ENCODE results near the gene FH. TPM values are rescaled to one million over a fixed set of nuclear protein-coding genes. Genes with fewer than 3 reads are reported as not detected.
A peak's percentile ranks its signal among the peaks of the same experiment; 100 is the strongest.

FH gene
- total and polyA plus RNA-seq, 10 of the 15 experiments (the other 5 are each of a cell fraction or from before 2014, with no cell fraction given), result 44.7 to 124 (median 76.2) TPM

- no peak for ATAC-seq
- Histone ChIP-seq H4K20me1 (ENCODE audit: control insufficient read depth, insufficient read depth) (no peaks in the 10 kb centered on the region), H3K9me3 (replicated peaks; ENCODE audit: control insufficient read depth, insufficient read depth, low read length) (no peaks in the 10 kb centered on the region), H3K4me3 (no peak overlapping the region), H2AFZ (ENCODE audit: control insufficient read depth, low read depth, low read length) (no peak overlapping the region), H3K9ac (ENCODE audit: control insufficient read depth, insufficient read depth, low read length) (no peak overlapping the region), H3K36me3 (ENCODE audit: control insufficient read depth in 2 of 2, insufficient read depth in 2 of 2, low read length in 1 of 2) (no peaks in the 10 kb centered on the region), H3K27me3 (replicated peaks in 1 of 2; ENCODE audit: control insufficient read depth in 2 of 2, insufficient read depth in 2 of 2, low read length in 1 of 2) (no peaks in the 10 kb centered on the region), H3K4me2 (ENCODE audit: control insufficient read depth, insufficient read depth) (no peak overlapping the region), H3K27ac (ENCODE audit: control insufficient read depth, insufficient read depth) (no peak overlapping the region), H3K79me2 (ENCODE audit: control insufficient read depth, insufficient read depth, low read length) (no peaks in the 10 kb centered on the region), H3K4me1 (ENCODE audit: control insufficient read depth, insufficient read depth, low read length) (no peaks in the 10 kb centered on the region)
- no peak for TF ChIP-seq SUPT20H (IDR thresholded peaks at IDR 0.05; ENCODE audit: borderline replicate concordance, control insufficient read depth, low read depth, low read length)
- TF ChIP-seq NFYA (IDR thresholded peaks at IDR 0.05; ENCODE audit: borderline replicate concordance, low read depth, low read length), result no peak
- no peak for TF ChIP-seq WRNIP1 (IDR thresholded peaks at IDR 0.05; ENCODE audit: borderline replicate concordance, low read depth, low read length)
- no TSS peak for BruUV-seq (replicated peaks)
- SMC1A ChIA-PET (ENCODE audit: uncharacterized antibody, unreplicated experiment), result no interaction called here
- no peak for DNase-seq (ENCODE audit: low read depth, low spot score)
- intact Hi-C loops (cut with micrococcal nuclease; ENCODE audit: unreplicated experiment) (no loop called here), in situ Hi-C loops (cut with MboI) (no loop called here)
- WGBS (ENCODE audit: insufficient coverage, insufficient replicate concordance, low lambda C conversion rate, missing lambda C conversion rate), result 69% methylated on average over 8 of the region's 8 CpGs
- RAD21 ChIA-PET (ENCODE audit: unreplicated experiment), result no interaction called here
- no peak for FAIRE-seq
- POLR2A ChIA-PET, result no interaction called here
- CTCF ChIA-PET, result no interaction called here
Measured at GRCh38 chr1:241465673-241466072, 53.9 kb downstream of the FH start.

- Histone ChIP-seq H3K9ac (ENCODE audit: control insufficient read depth, insufficient read depth, low read length) (no peak overlapping the region), H4K20me1 (ENCODE audit: control insufficient read depth, insufficient read depth) (no peaks in the 10 kb centered on the region), H3K4me1 (ENCODE audit: control insufficient read depth, insufficient read depth, low read length) (no peaks in the 10 kb centered on the region), H3K36me3 (ENCODE audit: control insufficient read depth in 2 of 2, insufficient read depth in 2 of 2, low read length in 1 of 2) (no peaks in the 10 kb centered on the region), H3K4me3 (no peak overlapping the region), H3K27me3 (replicated peaks in 1 of 2; ENCODE audit: control insufficient read depth in 2 of 2, insufficient read depth in 2 of 2, low read length in 1 of 2) (no peaks in the 10 kb centered on the region), H3K4me2 (ENCODE audit: control insufficient read depth, insufficient read depth) (no peak overlapping the region), H2AFZ (ENCODE audit: control insufficient read depth, low read depth, low read length) (no peak overlapping the region), H3K9me3 (replicated peaks; ENCODE audit: control insufficient read depth, insufficient read depth, low read length) (no peaks in the 10 kb centered on the region), H3K79me2 (ENCODE audit: control insufficient read depth, insufficient read depth, low read length) (no peaks in the 10 kb centered on the region), H3K27ac (ENCODE audit: control insufficient read depth, insufficient read depth) (no peak overlapping the region)
- CTCF ChIA-PET, result no interaction called here
- DNase-seq (ENCODE audit: low read depth, low spot score) (no peak), ATAC-seq (no peak), FAIRE-seq (no peak)
- SMC1A ChIA-PET (ENCODE audit: uncharacterized antibody, unreplicated experiment), result no interaction called here
- RAD21 ChIA-PET (ENCODE audit: unreplicated experiment), result no interaction called here
- POLR2A ChIA-PET, result no interaction called here
- in situ Hi-C loops (cut with MboI) (no loop called here), intact Hi-C loops (cut with micrococcal nuclease; ENCODE audit: unreplicated experiment) (no loop called here)
- TF ChIP-seq RAD21 (IDR thresholded peaks at IDR 0.05; ENCODE audit: insufficient read depth, low read depth, low read length) (0 out of 2 replicates have a peak, but pooled peaks have one; percentile 2), IKZF2 (IDR thresholded peaks at IDR 0.05) (no peak)
- BruUV-seq (replicated peaks), result no TSS peak
- 29% methylated on average over 4 of the region's 4 CpGs for WGBS (ENCODE audit: insufficient coverage, insufficient replicate concordance, low lambda C conversion rate, missing lambda C conversion rate)
Measured at GRCh38 chr1:241464985-241465384, 54.6 kb downstream of the FH start.
